SK-N-SH (cell line): ENCODE data around the gene CDIPT. TPM values are rescaled to one million over a fixed set of nuclear protein-coding genes. Genes with fewer than 3 reads are reported as not detected.

Experiments
- CTCF ChIA-PET: fragments of 300-600, 350-600 bp; formaldehyde crosslinking; extraction: SDS; loops from one replicate; lab custom pipeline; 2021; lab: Yijun Ruan, JAX
- POLR2A ChIA-PET: fragments of 350-600 bp; sonication (Branson Sonifier 250); formaldehyde crosslinking; extraction: SDS; loops from one replicate; lab custom pipeline; 2020; ENCODE audit warnings: antibody characterized with exemption, inconsistent platforms; lab: Yijun Ruan, JAX
- DNase-seq: peaks from one replicate; pipeline ENCODE4 v3.0.0; 2012
- H2AFZ ChIP-seq: fragments of 200-600 bp; sonication (generic); 2 replicates; pipeline ENCODE4 v1.8.1; 2016; ENCODE audit warnings: antibody characterized with exemption, mild to moderate bottlenecking, low read depth
- H3F3A ChIP-seq: fragments of 200-600 bp; sonication (generic); replicated peaks from 2 replicates; pipeline ENCODE3; 2016; ENCODE audit warnings: antibody characterized with exemption, mild to moderate bottlenecking; ENCODE audit not compliant: insufficient read depth
- H3K27ac ChIP-seq, 2 experiments: fragments of 200-500 bp in 1 of 2; fragments of 200-600 bp in 1 of 2; sonication (Bioruptor generic) in 1 of 2; sonication (generic), shearing (Covaris generic) in 1 of 2; 2 replicates each; pipeline versions ENCODE4 v1.5.1 to v1.6.1; 2014 to 2016; ENCODE audit warnings: low read depth in 2 of 2, inconsistent platforms in 1 of 2, low read length in 1 of 2, mild to moderate bottlenecking in 1 of 2, mixed read lengths in 1 of 2
- H3K27me3 ChIP-seq: fragments of 200-600 bp; sonication (generic), shearing (Covaris generic); 2 replicates; pipeline ENCODE4 v1.6.1; 2016; ENCODE audit warnings: mixed run types; ENCODE audit not compliant: insufficient read depth
- H3K36me3 ChIP-seq, 2 experiments: fragments of 200-500 bp in 1 of 2; fragments of 200-600 bp in 1 of 2; sonication (Bioruptor generic) in 1 of 2; sonication (generic) in 1 of 2; replicated peaks in 1 of 2; 2 replicates each; pipeline versions ENCODE3 to v1.5.1; 2014 to 2016; ENCODE audit warnings: low read length in 1 of 2, mild to moderate bottlenecking in 1 of 2; ENCODE audit not compliant: insufficient read depth in 2 of 2, control insufficient read depth in 1 of 2
- H3K4me1 ChIP-seq, 2 experiments: fragments of 200-500 bp in 1 of 2; fragments of 200-600 bp in 1 of 2; sonication (Bioruptor generic) in 1 of 2; sonication (generic), shearing (Covaris generic) in 1 of 2; 2 replicates each; pipeline versions ENCODE4 v1.5.1 to v1.6.1; 2014 to 2016; ENCODE audit warnings: low read depth in 1 of 2, low read length in 1 of 2, mixed run types in 1 of 2; ENCODE audit not compliant: insufficient read depth in 2 of 2, control insufficient read depth in 1 of 2
- H3K4me2 ChIP-seq: fragments of 200-600 bp; sonication (generic), shearing (Covaris generic); 2 replicates; pipeline ENCODE4 v1.6.1; 2017; ENCODE audit warnings: mixed run types
- H3K4me3 ChIP-seq, 2 experiments: fragments of 200-500 bp in 1 of 2; fragments of 200-600 bp in 1 of 2; sonication (Bioruptor generic) in 1 of 2; sonication (generic), shearing (Covaris generic) in 1 of 2; 2 replicates each; pipeline versions ENCODE4 v1.5.1 to v1.8.1; 2014 to 2016; ENCODE audit warnings: low read depth in 2 of 2, inconsistent platforms in 1 of 2, low read length in 1 of 2, mild to moderate bottlenecking in 1 of 2, mixed read lengths in 1 of 2, moderate library complexity in 1 of 2
- H3K79me2 ChIP-seq: fragments of 200-600 bp; sonication (generic); 2 replicates; pipeline ENCODE4 v1.8.1; 2017; ENCODE audit warnings: mild to moderate bottlenecking; ENCODE audit not compliant: insufficient read depth
- H3K9ac ChIP-seq: fragments of 200-600 bp; sonication (generic); 2 replicates; pipeline ENCODE4 v1.6.1; 2017; ENCODE audit warnings: mixed run types
- H3K9me2 ChIP-seq: fragments of 200-600 bp; sonication (generic); 2 replicates; pipeline ENCODE4 v1.6.1; 2017; ENCODE audit warnings: mixed run types
- H3K9me3 ChIP-seq: fragments of 200-600 bp; sonication (generic); 2 replicates; pipeline ENCODE4 v1.6.1; 2017; ENCODE audit warnings: mixed run types, mild to moderate bottlenecking, moderate library complexity
- H4K20me1 ChIP-seq: fragments of 200-600 bp; sonication (generic); 2 replicates; pipeline ENCODE4 v1.6.1; 2017; ENCODE audit warnings: mild to moderate bottlenecking, mixed run types; ENCODE audit not compliant: insufficient read depth
- CHD2 ChIP-seq: fragments of 150-350 bp; IDR thresholded peaks from 2 replicates; pipeline ENCODE4 v1.6.1; 2018; ENCODE audit warnings: low read length; ENCODE audit not compliant: partially characterized antibody
- EP300 ChIP-seq, 2 experiments: IDR thresholded peaks; 2 replicates each; pipeline versions ENCODE4 v1.4.0 to v1.6.1; 2012; ENCODE audit warnings: borderline replicate concordance in 1 of 2, low read depth in 1 of 2, low read length in 1 of 2
- FOSL2 ChIP-seq: IDR thresholded peaks from 2 replicates; pipeline ENCODE4 v1.4.0; 2012; ENCODE audit warnings: low read depth, mild to moderate bottlenecking, moderate library complexity, borderline replicate concordance
- FOXM1 ChIP-seq: IDR thresholded peaks from 2 replicates; pipeline ENCODE4 v1.4.0; 2012; ENCODE audit warnings: low read depth, mild to moderate bottlenecking
- GABPA ChIP-seq: IDR thresholded peaks from 2 replicates; pipeline ENCODE4 v1.4.0; 2012; ENCODE audit warnings: low read depth, mild to moderate bottlenecking
- GATA2 ChIP-seq: sonication (generic); formaldehyde crosslinking; IDR thresholded peaks from 2 replicates; pipeline ENCODE4 v1.5.0; 2020; ENCODE audit warnings: mild to moderate bottlenecking, missing genetic modification reagents
- JUND ChIP-seq: IDR thresholded peaks from 2 replicates; pipeline ENCODE4 v1.4.0; 2012
- MAX ChIP-seq: IDR thresholded peaks from 2 replicates; pipeline ENCODE4 v1.4.0; 2012; ENCODE audit warnings: low read depth
- MEF2A ChIP-seq: IDR thresholded peaks from 2 replicates; pipeline ENCODE4 v1.4.0; 2012; ENCODE audit warnings: low read depth, borderline replicate concordance
- NFIC ChIP-seq: IDR thresholded peaks from 2 replicates; pipeline ENCODE4 v1.4.0; 2012; ENCODE audit warnings: borderline replicate concordance
- PBX3 ChIP-seq: IDR thresholded peaks from 2 replicates; pipeline ENCODE4; 2012
- POLR2AphosphoS5 ChIP-seq: IDR thresholded peaks from 2 replicates; pipeline ENCODE4 v1.6.1; 2012; ENCODE audit warnings: low read depth, low read length
- RXRA ChIP-seq: IDR thresholded peaks from 2 replicates; pipeline ENCODE4 v1.4.0; 2012; ENCODE audit warnings: low read depth, mild to moderate bottlenecking, borderline replicate concordance
- SIN3A ChIP-seq: IDR thresholded peaks from 2 replicates; pipeline ENCODE4 v1.6.1; 2012; ENCODE audit warnings: low read depth, mild to moderate bottlenecking, low read length, moderate library complexity, borderline replicate concordance
- SMC3 ChIP-seq: IDR thresholded peaks from 2 replicates; pipeline ENCODE4 v1.6.1; 2012; ENCODE audit warnings: low read depth, low read length, improper control_type of control experiment
- TCF12 ChIP-seq: IDR thresholded peaks from 2 replicates; pipeline ENCODE4 v1.4.0; 2012
- TEAD4 ChIP-seq: IDR thresholded peaks from 2 replicates; pipeline ENCODE4 v1.4.0; 2012; ENCODE audit warnings: mild to moderate bottlenecking, borderline replicate concordance; ENCODE audit not compliant: insufficient read depth
- YY1 ChIP-seq: IDR thresholded peaks from 2 replicates; pipeline ENCODE4 v1.4.0; 2012; ENCODE audit warnings: low read depth, mild to moderate bottlenecking
- WGBS: methylation state at CpG from one replicate; pipeline ENCODE4 v1.1.6; 2017; ENCODE audit warnings: low lambda C conversion rate; 5-methylcytosine and 5-hydroxymethylcytosine counted together
- polyA plus RNA-seq, 3 experiments: library from polyadenylated mRNA; depleted of rRNA; stranded (reverse); fragments of >200 nt; gene quantifications; 2 replicates each; pipeline ENCODE4 v1.2.3, GENCODE V29; 2012
- TF ChIP-seq, protein P1 (sequence below): fragments of 150-350 bp; IDR thresholded peaks from 2 replicates; pipeline ENCODE4 v1.6.1; 2017; ENCODE audit warnings: antibody characterized with exemption, low read length, low read depth, borderline replicate concordance
- TF ChIP-seq, protein P2 (sequence below): IDR thresholded peaks from 2 replicates; pipeline ENCODE4 v1.6.1; 2012; ENCODE audit warnings: mild to moderate bottlenecking, low read depth, low read length, moderate library complexity

CDIPT gene
- polyA plus RNA-seq, 1 of the 3 experiments (the other 2 are of a cell fraction) = 90.7 TPM

- H3K4me1 ChIP-seq = peaks cover 25 to 37% of the 10 kb centered on the region in 2 experiments; a peak in 3 of 4 replicates
Observed at GRCh38 chr16:29824589-29825144, 38.4 kb downstream of the CDIPT start.

More at GRCh38 chr16:29824589-29825144, 38.4 kb downstream of the CDIPT start:
- H3K9me2 ChIP-seq = no peaks in the 10 kb centered on the region
- no peaks in the 10 kb centered on the region for H3K27me3 ChIP-seq
- H3K79me2 ChIP-seq = peaks cover 86% of the 10 kb centered on the region
- H3K9ac ChIP-seq = peak overlapping the region; percentile 78
- peak overlapping the region; percentile 54 to 97; a peak in 3 of 4 replicates for H3K27ac ChIP-seq
- no peaks in the 10 kb centered on the region for H3K9me3 ChIP-seq
- H3F3A ChIP-seq = peaks cover 51% of the 10 kb centered on the region
- POLR2A ChIA-PET = no interaction called here
- H3K36me3 ChIP-seq = peaks cover under 1 to 8% of the 10 kb centered on the region in 2 experiments
- CTCF ChIA-PET = interaction anchor here (0.8 to 14.0 kb wide), 4 partner anchors 9 to 196 kb away, joined by 3 to 129 read pairs (median 4); partner anchors contain the start of gene PAGR1
- H2AFZ ChIP-seq = no peak overlapping the region
- H3K4me2 ChIP-seq = peak overlapping the region; percentile 90
- TF ChIP-seq, protein P1, sequence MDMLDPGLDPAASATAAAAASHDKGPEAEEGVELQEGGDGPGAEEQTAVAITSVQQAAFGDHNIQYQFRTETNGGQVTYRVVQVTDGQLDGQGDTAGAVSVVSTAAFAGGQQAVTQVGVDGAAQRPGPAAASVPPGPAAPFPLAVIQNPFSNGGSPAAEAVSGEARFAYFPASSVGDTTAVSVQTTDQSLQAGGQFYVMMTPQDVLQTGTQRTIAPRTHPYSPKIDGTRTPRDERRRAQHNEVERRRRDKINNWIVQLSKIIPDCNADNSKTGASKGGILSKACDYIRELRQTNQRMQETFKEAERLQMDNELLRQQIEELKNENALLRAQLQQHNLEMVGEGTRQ = no peak
- TF ChIP-seq JUND (peak; percentile 74), TCF12 (peak; percentile 63), EP300 (IDR thresholded peaks at IDR 0.05; ENCODE audit: borderline replicate concordance in 1 of 2, low read depth in 1 of 2, low read length in 1 of 2) (no peak), CHD2 (no peak), SMC3 (no peak), POLR2AphosphoS5 (no peak; the same call in 1 of the 2 replicates), MEF2A (no peak), GABPA (no peak), FOXM1 (peak; percentile 21; the same call in 1 of the 2 replicates), SIN3A (no peak), YY1 (no peak), GATA2 (CRISPR knock-in tag) (no peak), MAX (peak; percentile 18; the same call in 1 of the 2 replicates), PBX3 (peak; percentile 53), TEAD4 (no peak), FOSL2 (peak; percentile 85), RXRA (peak; percentile 30; the same call in 1 of the 2 replicates), NFIC (peak; percentile 48; the same call in 1 of the 2 replicates)
- TF ChIP-seq, protein P2, sequence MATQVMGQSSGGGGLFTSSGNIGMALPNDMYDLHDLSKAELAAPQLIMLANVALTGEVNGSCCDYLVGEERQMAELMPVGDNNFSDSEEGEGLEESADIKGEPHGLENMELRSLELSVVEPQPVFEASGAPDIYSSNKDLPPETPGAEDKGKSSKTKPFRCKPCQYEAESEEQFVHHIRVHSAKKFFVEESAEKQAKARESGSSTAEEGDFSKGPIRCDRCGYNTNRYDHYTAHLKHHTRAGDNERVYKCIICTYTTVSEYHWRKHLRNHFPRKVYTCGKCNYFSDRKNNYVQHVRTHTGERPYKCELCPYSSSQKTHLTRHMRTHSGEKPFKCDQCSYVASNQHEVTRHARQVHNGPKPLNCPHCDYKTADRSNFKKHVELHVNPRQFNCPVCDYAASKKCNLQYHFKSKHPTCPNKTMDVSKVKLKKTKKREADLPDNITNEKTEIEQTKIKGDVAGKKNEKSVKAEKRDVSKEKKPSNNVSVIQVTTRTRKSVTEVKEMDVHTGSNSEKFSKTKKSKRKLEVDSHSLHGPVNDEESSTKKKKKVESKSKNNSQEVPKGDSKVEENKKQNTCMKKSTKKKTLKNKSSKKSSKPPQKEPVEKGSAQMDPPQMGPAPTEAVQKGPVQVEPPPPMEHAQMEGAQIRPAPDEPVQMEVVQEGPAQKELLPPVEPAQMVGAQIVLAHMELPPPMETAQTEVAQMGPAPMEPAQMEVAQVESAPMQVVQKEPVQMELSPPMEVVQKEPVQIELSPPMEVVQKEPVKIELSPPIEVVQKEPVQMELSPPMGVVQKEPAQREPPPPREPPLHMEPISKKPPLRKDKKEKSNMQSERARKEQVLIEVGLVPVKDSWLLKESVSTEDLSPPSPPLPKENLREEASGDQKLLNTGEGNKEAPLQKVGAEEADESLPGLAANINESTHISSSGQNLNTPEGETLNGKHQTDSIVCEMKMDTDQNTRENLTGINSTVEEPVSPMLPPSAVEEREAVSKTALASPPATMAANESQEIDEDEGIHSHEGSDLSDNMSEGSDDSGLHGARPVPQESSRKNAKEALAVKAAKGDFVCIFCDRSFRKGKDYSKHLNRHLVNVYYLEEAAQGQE = no peak
- 14% methylated on average over 7 of the region's 7 CpGs for WGBS
- peak overlapping the region in 1 of 2 experiments; percentile 53; a peak in 2 of 4 replicates for H3K4me3 ChIP-seq
- DNase-seq = no peak
- no peaks in the 10 kb centered on the region for H4K20me1 ChIP-seq
